Kidney (tissue), 14 donors: ENCODE measurements around the gene CTLA4. TPM values are rescaled to one million over a fixed set of nuclear protein-coding genes. Genes with fewer than 3 reads are reported as not detected.

Experiments used
- DNase-seq, 5 donors: peaks; one replicate each; pipeline ENCODE4 v3.0.0-alpha.2; 2013 to 2020
- FAIRE-seq: peaks from 2 replicates; lab custom pipeline; 2012; peaks lifted over from hg19 to GRCh38; lab: Jason Lieb, UNC
- H3K27ac ChIP-seq, 2 donors: one replicate each; pipeline ENCODE4 v1.7.0; 2013; ENCODE audit warnings: low read depth in 2 of 2, low read length in 2 of 2, inconsistent platforms in 1 of 2
- H3K27me3 ChIP-seq: one replicate; pipeline ENCODE4 v1.7.1; 2013; ENCODE audit warnings: low read length, inconsistent platforms; ENCODE audit not compliant: control insufficient read depth, insufficient read depth
- H3K36me3 ChIP-seq, 3 donors: one replicate each; pipeline versions ENCODE4 v1.7.0 to v1.7.1; 2013; ENCODE audit warnings: low read length in 3 of 3, control low read depth in 1 of 3, inconsistent platforms in 1 of 3; ENCODE audit not compliant: insufficient read depth in 3 of 3, control insufficient read depth in 2 of 3
- H3K4me1 ChIP-seq, 3 donors: one replicate each; pipeline versions ENCODE4 v1.7.0 to v1.7.1; 2013; ENCODE audit warnings: low read length in 3 of 3, inconsistent platforms in 1 of 3, low read depth in 1 of 3; ENCODE audit not compliant: control insufficient read depth in 2 of 3, insufficient read depth in 2 of 3
- H3K4me3 ChIP-seq, 3 donors: one replicate each; pipeline versions ENCODE4 v1.7.0 to v1.8.1; 2013; ENCODE audit warnings: low read length in 3 of 3, control low read depth in 1 of 3, inconsistent platforms in 1 of 3
- H3K9ac ChIP-seq, 3 donors: one replicate each; pipeline versions ENCODE4 v1.7.0 to v1.7.1; 2013; ENCODE audit warnings: low read length in 3 of 3, control low read depth in 1 of 3, inconsistent platforms in 1 of 3
- H3K9me3 ChIP-seq, 3 donors: one replicate each; pipeline versions ENCODE4 v1.7.0 to v1.7.1; 2013; ENCODE audit warnings: low read length in 3 of 3, control low read depth in 1 of 3, inconsistent platforms in 1 of 3; ENCODE audit not compliant: control insufficient read depth in 2 of 3, insufficient read depth in 1 of 3
- CTCF ChIP-seq: IDR thresholded peaks from 3 replicates; pipeline ENCODE4 v1.5.1; 2012; ENCODE audit warnings: mild to moderate bottlenecking, moderate library complexity, borderline replicate concordance; ENCODE audit not compliant: insufficient read depth; ENCODE audit errors: extremely low read depth
- intact Hi-C: fragments of 100-400 bp; cut with DNase I; formaldehyde crosslinking; loops from one replicate; pipeline ENCODE4 v1.11.1; 2022
- polyA plus RNA-seq: library from polyadenylated mRNA; stranded (reverse); fragments of 350-450 nt; fragmentation: Illumina TruSeq; extraction: RNeasy Lipid Tissue Mini Kit (QIAGEN cat#74804); gene quantifications from one replicate; pipeline ENCODE4 v1.2.3, GENCODE V29; 2014; ENCODE audit warnings: low read depth, low replicate concordance; ENCODE audit not compliant: insufficient read depth
- total RNA-seq: library from RNA; stranded (reverse); fragmentation: NEBNext Ultra II Directional; extraction: Animal tissue kit (Norgen Biotek cat#: 25700); gene quantifications from one replicate; pipeline ENCODE4 v1.2.1, GENCODE V29; 2021
- donor health status: control.
- donor health status: control.
- donor health status: control.
- donor health status: control.
- donor health status: control.
- donor health status: DM: yes; HTN: yes; CAD: no.
- donor health status: Normal renal cell carcinoma (clear cell type).

The CTLA4 gene
- total and polyA plus RNA-seq, 2 donors from 2014 or later: 0.22 to 2.0 TPM

- Histone ChIP-seq H3K36me3 (no peaks in the 10 kb centered on the region), H3K9me3 (no peaks in the 10 kb centered on the region), H3K27me3 (no peaks in the 10 kb centered on the region), H3K4me1 (peaks cover 0 to 5% (median 0%) of the 10 kb centered on the region in 3 donors), H3K4me3 (peak overlapping the region in 2 of 3 donors; percentile 27 to 32), H3K27ac (no peak overlapping the region), H3K9ac (no peak overlapping the region)
- FAIRE-seq: no peak
- no peak for DNase-seq
- intact Hi-C loops: no loop called here
- no peak for TF ChIP-seq CTCF
Observed at GRCh38 chr2:203909974-203910373, 42.4 kb downstream of the CTLA4 start.

GRCh38 chr2:203913947-203914346 is 46.4 kb downstream of the CTLA4 start:
- peaks cover 0 to 6% (median 0%) of the 10 kb centered on the region in 3 donors for H3K4me1 ChIP-seq
- intact Hi-C loops: no loop called here
- FAIRE-seq (no peak), DNase-seq (no peak)
- no peaks in the 10 kb centered on the region for H3K36me3 ChIP-seq
- H3K27ac ChIP-seq: no peak overlapping the region
- H3K9me3 ChIP-seq: no peaks in the 10 kb centered on the region
- H3K9ac ChIP-seq: no peak overlapping the region
- TF ChIP-seq CTCF: no peak
- H3K4me3 ChIP-seq: peak overlapping the region in 1 of 3 donors; percentile 23
- no peaks in the 10 kb centered on the region for H3K27me3 ChIP-seq

GRCh38 chr2:203914546-203915182 is 47.1 kb downstream of the CTLA4 start:
- Histone ChIP-seq H3K9me3 (no peaks in the 10 kb centered on the region), H3K27ac (no peak overlapping the region), H3K4me1 (peaks cover 0 to 3% (median 0%) of the 10 kb centered on the region in 3 donors), H3K4me3 (no peak overlapping the region), H3K36me3 (no peaks in the 10 kb centered on the region), H3K9ac (no peak overlapping the region), H3K27me3 (no peaks in the 10 kb centered on the region)
- DNase-seq: no peak
- intact Hi-C loops: no loop called here
- no peak for FAIRE-seq
- no peak for TF ChIP-seq CTCF

GRCh38 chr2:203915256-203915655 is 47.7 kb downstream of the CTLA4 start:
- DNase-seq: no peak
- H3K9ac ChIP-seq: no peak overlapping the region
- no peak for TF ChIP-seq CTCF
- no peaks in the 10 kb centered on the region for H3K9me3 ChIP-seq
- no peaks in the 10 kb centered on the region for H3K27me3 ChIP-seq
- FAIRE-seq: no peak
- peaks cover 0 to 3% (median 0%) of the 10 kb centered on the region in 3 donors for H3K4me1 ChIP-seq
- H3K36me3 ChIP-seq: no peaks in the 10 kb centered on the region
- intact Hi-C loops: no loop called here
- no peak overlapping the region for H3K27ac ChIP-seq
- H3K4me3 ChIP-seq: no peak overlapping the region
